DND-41 (cell line): Measurements from ENCODE around the gene BAHCC1.

Experiments used
- EZH2 ChIP-seq: IDR thresholded peaks from 3 replicates; pipeline ENCODE4 v1.6.1; 2012; ENCODE audit warnings: borderline replicate concordance, low read depth, mild to moderate bottlenecking, moderate library complexity, low read length, inconsistent platforms; ENCODE audit not compliant: severe bottlenecking
- TF ChIP-seq, protein P1 (sequence below): IDR thresholded peaks from 2 replicates; pipeline ENCODE4 v1.5.1; 2012; ENCODE audit warnings: borderline replicate concordance, low read length, moderate library complexity, mild to moderate bottlenecking; ENCODE audit not compliant: poor library complexity, severe bottlenecking; ENCODE audit errors: extremely low read depth

DNA sequence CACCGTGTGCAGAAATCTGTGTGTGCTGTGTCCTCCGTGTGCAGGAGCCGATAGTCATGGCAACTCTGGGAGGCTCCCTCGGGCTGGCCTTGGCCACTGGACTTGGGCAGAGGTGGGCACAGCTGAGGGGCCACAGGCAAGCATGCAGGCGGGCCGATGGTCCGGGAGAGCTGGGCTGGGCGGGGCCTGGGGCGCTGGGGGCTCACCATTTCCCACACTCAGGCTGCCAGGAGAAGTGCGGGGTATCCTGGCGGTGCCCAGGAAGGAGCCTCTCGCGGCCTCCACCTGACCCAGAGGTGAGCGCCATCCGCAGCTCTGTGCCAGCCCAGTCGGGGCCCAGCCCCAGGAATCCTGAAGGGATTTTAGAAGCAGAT lies 28.4 kb downstream of the BAHCC1 start:
- TF ChIP-seq, protein P1, sequence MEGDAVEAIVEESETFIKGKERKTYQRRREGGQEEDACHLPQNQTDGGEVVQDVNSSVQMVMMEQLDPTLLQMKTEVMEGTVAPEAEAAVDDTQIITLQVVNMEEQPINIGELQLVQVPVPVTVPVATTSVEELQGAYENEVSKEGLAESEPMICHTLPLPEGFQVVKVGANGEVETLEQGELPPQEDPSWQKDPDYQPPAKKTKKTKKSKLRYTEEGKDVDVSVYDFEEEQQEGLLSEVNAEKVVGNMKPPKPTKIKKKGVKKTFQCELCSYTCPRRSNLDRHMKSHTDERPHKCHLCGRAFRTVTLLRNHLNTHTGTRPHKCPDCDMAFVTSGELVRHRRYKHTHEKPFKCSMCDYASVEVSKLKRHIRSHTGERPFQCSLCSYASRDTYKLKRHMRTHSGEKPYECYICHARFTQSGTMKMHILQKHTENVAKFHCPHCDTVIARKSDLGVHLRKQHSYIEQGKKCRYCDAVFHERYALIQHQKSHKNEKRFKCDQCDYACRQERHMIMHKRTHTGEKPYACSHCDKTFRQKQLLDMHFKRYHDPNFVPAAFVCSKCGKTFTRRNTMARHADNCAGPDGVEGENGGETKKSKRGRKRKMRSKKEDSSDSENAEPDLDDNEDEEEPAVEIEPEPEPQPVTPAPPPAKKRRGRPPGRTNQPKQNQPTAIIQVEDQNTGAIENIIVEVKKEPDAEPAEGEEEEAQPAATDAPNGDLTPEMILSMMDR: no peak
- no peak for TF ChIP-seq EZH2
